Erythroblast (primary cell): ENCODE measurements around the gene SLC51A.
"Not testable (repeated sequence)": the region's sequence is repeated elsewhere in the genome, so short reads cannot be mapped to it uniquely, and the experiment has no call there.

Experiments
- DNase-seq, 2 experiments: peaks; one replicate each; lab custom pipeline; 2025; lab: John Stamatoyannopoulos, UW
- GATA1 ChIP-seq: IDR thresholded peaks from 2 replicates; pipeline ENCODE4 v1.6.1; 2011; ENCODE audit warnings: low read depth, mild to moderate bottlenecking, control low read depth, low read length, moderate library complexity
- POLR2A ChIP-seq: IDR thresholded peaks from 2 replicates; pipeline ENCODE4 v1.6.1; 2011; ENCODE audit warnings: mild to moderate bottlenecking, low read length

The SLC51A gene

GRCh38 chr3:196216089-196216564, at the start of gene SLC51A:
Gene SLC51A (plus strand): TSS chr3:196216534. CDS start chr3:196216713, 179 bp downstream.
- TF ChIP-seq POLR2A, result no peak
- TF ChIP-seq GATA1, result no peak
- DNase-seq, result no peak

GRCh38 chr3:196166741-196167140, 49.6 kb upstream of the SLC51A start:
- TF ChIP-seq POLR2A (no peak), GATA1 (no peak)
- no peak for DNase-seq

- peak in 1 of 2 experiments; percentile 20 for DNase-seq
- TF ChIP-seq GATA1 (no peak), POLR2A (no peak)
Observed at GRCh38 chr3:196168808-196169391, 47.4 kb upstream of the SLC51A start.

- no peak for TF ChIP-seq GATA1
- no peak for TF ChIP-seq POLR2A
- no peak for DNase-seq
Observed at GRCh38 chr3:196169836-196170240, 46.5 kb upstream of the SLC51A start.

GRCh38 chr3:196170296-196170695, 46.0 kb upstream of the SLC51A start:
- DNase-seq, result not testable (repeated sequence)

- DNase-seq, result no peak
- no peak for TF ChIP-seq POLR2A
- no peak for TF ChIP-seq GATA1
Observed at GRCh38 chr3:196174652-196175051, 41.7 kb upstream of the SLC51A start.

GRCh38 chr3:196175116-196175625, 41.2 kb upstream of the SLC51A start:
- TF ChIP-seq POLR2A, result no peak
- TF ChIP-seq GATA1, result no peak

GRCh38 chr3:196175722-196176121, 40.6 kb upstream of the SLC51A start:
- TF ChIP-seq GATA1 (no peak), POLR2A (no peak)
- no peak for DNase-seq

More at GRCh38 chr3:196175116-196175625, 41.2 kb upstream of the SLC51A start:
- no peak for DNase-seq

- TF ChIP-seq GATA1 (no peak), POLR2A (no peak)
- DNase-seq, result no peak
Observed at GRCh38 chr3:196177567-196177966, 38.8 kb upstream of the SLC51A start.

GRCh38 chr3:196177967-196178366, 38.4 kb upstream of the SLC51A start:
- no peak for TF ChIP-seq POLR2A
- TF ChIP-seq GATA1, result no peak
- DNase-seq, result peak in 1 of 2 experiments; percentile 19

GRCh38 chr3:196178993-196179379, 37.3 kb upstream of the SLC51A start:
- TF ChIP-seq POLR2A, result no peak
- no peak for TF ChIP-seq GATA1
- DNase-seq, result no peak

- peak; percentile 64 to 79 for DNase-seq
- TF ChIP-seq GATA1 (no peak), POLR2A (peak; percentile 88)
Observed at GRCh38 chr3:196179380-196180308, 36.7 kb upstream of the SLC51A start.

GRCh38 chr3:196180346-196180745, 36.0 kb upstream of the SLC51A start:
- no peak for DNase-seq
- TF ChIP-seq GATA1 (no peak), POLR2A (no peak)

- peak; percentile 36 to 45 for DNase-seq
- TF ChIP-seq GATA1 (no peak), POLR2A (no peak)
Observed at GRCh38 chr3:196181127-196181546, 35.2 kb upstream of the SLC51A start.

GRCh38 chr3:196184169-196184432, 32.2 kb upstream of the SLC51A start:
- not testable (repeated sequence) for DNase-seq
